Mesothelial cell of epicardium (in vitro differentiated cells): ENCODE data around the gene GRIP2. TPM values are rescaled to one million over a fixed set of nuclear protein-coding genes. Genes with fewer than 3 reads are reported as not detected.

Source experiments
- DNase-seq, 2 experiments: peaks; one replicate each; pipeline ENCODE4 v3.0.0; 2021; ENCODE audit warnings: low spot score in 2 of 2; ENCODE audit not compliant: unreplicated experiment in 2 of 2
- H3K27ac Mint-ChIP-seq: 2 replicates; pipeline ENCODE4 v1.8.0; 2021; ENCODE audit warnings: mixed read lengths
- H3K27me3 Mint-ChIP-seq: 2 replicates; pipeline ENCODE4 v1.8.0; 2021; ENCODE audit warnings: low read depth, mixed read lengths
- H3K36me3 Mint-ChIP-seq: 2 replicates; pipeline ENCODE4 v1.8.0; 2021; ENCODE audit warnings: mixed read lengths
- H3K4me1 Mint-ChIP-seq: 2 replicates; pipeline ENCODE4 v1.8.0; 2021; ENCODE audit warnings: mixed read lengths
- H3K4me3 Mint-ChIP-seq: 2 replicates; pipeline ENCODE4 v1.8.0; 2021; ENCODE audit warnings: mild to moderate bottlenecking, moderate library complexity, mixed read lengths
- H3K9me3 Mint-ChIP-seq: 2 replicates; pipeline ENCODE4 v1.8.0; 2021; ENCODE audit warnings: mixed read lengths
- CTCF ChIP-seq: fragments of 200-600 bp; sonication (generic); IDR thresholded peaks from one replicate; pipeline ENCODE4 v1.5.0; 2021; ENCODE audit warnings: antibody characterized with exemption; ENCODE audit not compliant: unreplicated experiment
- total RNA-seq: library from RNA; stranded (reverse); gene quantifications from 3 replicates; pipeline ENCODE4 v1.2.1, GENCODE V29; 2021

GRIP2 gene
- total RNA-seq, 1 donor from 2014 or later = 1.1 TPM

GRCh38 chr3:14481018-14481645 lies 59.0 kb downstream of the GRIP2 start:
- Mint-ChIP-seq H3K27ac (no peak overlapping the region), H3K4me3 (no peak overlapping the region), H3K27me3 (no peaks in the 10 kb centered on the region), H3K9me3 (peaks cover 5% of the 10 kb centered on the region), H3K36me3 (peaks cover 28% of the 10 kb centered on the region), H3K4me1 (no peaks in the 10 kb centered on the region)
- no peak for TF ChIP-seq CTCF
- DNase-seq = no peak

DNA sequence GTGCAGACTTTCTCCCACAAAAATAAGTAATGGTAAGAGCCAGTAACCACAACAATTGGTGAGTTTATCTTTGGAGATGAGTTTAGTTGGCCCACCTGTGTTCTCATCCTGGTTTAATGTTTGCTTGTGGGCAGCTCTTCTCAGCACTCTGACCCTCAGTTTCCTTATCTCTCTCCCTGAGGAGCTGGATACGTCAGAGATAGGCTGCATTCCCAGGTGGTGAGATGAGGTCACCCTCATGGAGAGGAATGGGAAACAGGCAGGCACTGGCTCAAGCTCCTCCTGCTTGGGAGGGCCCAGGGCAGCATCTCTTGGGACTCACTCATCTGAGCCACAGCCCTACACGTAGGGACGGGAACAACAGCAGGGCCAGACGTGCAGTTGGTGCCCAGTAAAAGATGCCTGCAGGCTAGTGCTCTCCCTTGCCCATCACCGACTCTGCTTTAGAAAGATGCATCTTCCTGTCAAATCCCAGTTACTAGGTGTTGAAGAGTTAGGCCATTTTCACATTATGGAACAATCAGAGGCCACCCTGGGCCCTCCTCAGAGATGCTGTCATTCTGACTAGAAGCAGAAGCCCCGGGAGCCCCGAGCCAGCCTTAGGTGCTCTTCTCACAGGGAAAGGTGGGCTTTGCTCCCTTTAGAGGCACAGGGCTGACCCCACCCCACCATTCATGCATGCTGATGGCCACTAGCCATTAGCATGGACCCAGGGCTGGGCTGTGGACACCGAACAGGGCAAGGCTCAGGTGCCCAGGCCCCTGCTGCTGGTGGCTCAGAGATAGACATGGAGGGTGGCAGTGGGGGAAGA lies 59.7 kb downstream of the GRIP2 start:
- Mint-ChIP-seq H3K4me1 (no peaks in the 10 kb centered on the region), H3K27me3 (no peaks in the 10 kb centered on the region), H3K27ac (no peak overlapping the region), H3K36me3 (peaks cover 28% of the 10 kb centered on the region), H3K9me3 (peaks cover 5% of the 10 kb centered on the region), H3K4me3 (no peak overlapping the region)
- no peak for DNase-seq
- no peak for TF ChIP-seq CTCF

- Mint-ChIP-seq H3K4me1 (no peaks in the 10 kb centered on the region), H3K27me3 (no peaks in the 10 kb centered on the region), H3K36me3 (peaks cover 26% of the 10 kb centered on the region), H3K4me3 (no peak overlapping the region), H3K27ac (no peak overlapping the region), H3K9me3 (peaks cover 5% of the 10 kb centered on the region)
- TF ChIP-seq CTCF = no peak
- DNase-seq = no peak
These were observed 60.6 kb downstream of the GRIP2 start for GRCh38 chr3:14479591-14479990.

- DNase-seq = no peak
- no peak for TF ChIP-seq CTCF
- no peak overlapping the region for H3K27ac Mint-ChIP-seq
- H3K27me3 Mint-ChIP-seq = no peaks in the 10 kb centered on the region
- H3K4me1 Mint-ChIP-seq = no peaks in the 10 kb centered on the region
- no peak overlapping the region for H3K4me3 Mint-ChIP-seq
- H3K36me3 Mint-ChIP-seq = peaks cover 29% of the 10 kb centered on the region
- peaks cover 5% of the 10 kb centered on the region for H3K9me3 Mint-ChIP-seq
These were observed 61.1 kb downstream of the GRIP2 start for GRCh38 chr3:14478956-14479550.

DNA sequence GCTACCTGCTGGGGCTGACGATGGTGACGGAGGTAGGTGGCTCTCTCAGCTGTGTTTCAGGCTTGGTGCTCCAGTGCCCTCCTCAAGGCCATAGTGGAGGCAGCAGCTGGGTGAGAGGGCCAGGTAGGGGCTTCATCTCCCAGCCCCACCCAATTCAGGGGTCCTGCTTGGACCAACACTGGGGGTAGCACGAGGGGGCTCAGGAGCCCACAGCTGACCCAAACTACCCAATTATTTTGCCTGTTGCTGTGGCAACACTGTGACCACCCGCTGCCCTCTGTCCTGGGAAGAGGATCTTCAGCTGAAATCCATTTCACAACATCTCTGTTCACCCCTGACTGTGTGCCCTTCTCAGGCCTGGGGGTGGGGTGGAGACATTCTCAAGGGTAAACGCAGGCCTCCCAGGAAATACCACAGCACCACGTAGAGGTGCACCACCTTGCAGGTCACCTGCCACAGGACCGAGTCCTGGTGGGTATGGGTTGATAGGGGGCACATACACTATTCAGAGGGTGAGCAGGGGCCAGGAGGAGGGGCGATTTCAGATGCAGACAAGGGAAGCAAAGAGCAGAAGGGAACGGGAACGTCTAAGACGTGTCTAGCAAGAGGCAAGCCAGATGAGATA lies 62.7 kb downstream of the GRIP2 start:
- H3K27me3 Mint-ChIP-seq = no peaks in the 10 kb centered on the region
- H3K27ac Mint-ChIP-seq = no peak overlapping the region
- no peak for DNase-seq
- peaks cover 11% of the 10 kb centered on the region for H3K4me1 Mint-ChIP-seq
- H3K4me3 Mint-ChIP-seq = no peak overlapping the region
- TF ChIP-seq CTCF = no peak
- H3K36me3 Mint-ChIP-seq = peaks cover 40% of the 10 kb centered on the region
- peaks cover 10% of the 10 kb centered on the region for H3K9me3 Mint-ChIP-seq
